ENCODE data around the gene VPS11. TPM values are rescaled to one million over a fixed set of nuclear protein-coding genes. Genes with fewer than 3 reads are reported as not detected.
A peak's percentile ranks its signal among the peaks of the same experiment; 100 is the strongest.

Gene VPS11
- total RNA-seq, 1 experiment from 2014 or later = 43.2 TPM

DNA sequence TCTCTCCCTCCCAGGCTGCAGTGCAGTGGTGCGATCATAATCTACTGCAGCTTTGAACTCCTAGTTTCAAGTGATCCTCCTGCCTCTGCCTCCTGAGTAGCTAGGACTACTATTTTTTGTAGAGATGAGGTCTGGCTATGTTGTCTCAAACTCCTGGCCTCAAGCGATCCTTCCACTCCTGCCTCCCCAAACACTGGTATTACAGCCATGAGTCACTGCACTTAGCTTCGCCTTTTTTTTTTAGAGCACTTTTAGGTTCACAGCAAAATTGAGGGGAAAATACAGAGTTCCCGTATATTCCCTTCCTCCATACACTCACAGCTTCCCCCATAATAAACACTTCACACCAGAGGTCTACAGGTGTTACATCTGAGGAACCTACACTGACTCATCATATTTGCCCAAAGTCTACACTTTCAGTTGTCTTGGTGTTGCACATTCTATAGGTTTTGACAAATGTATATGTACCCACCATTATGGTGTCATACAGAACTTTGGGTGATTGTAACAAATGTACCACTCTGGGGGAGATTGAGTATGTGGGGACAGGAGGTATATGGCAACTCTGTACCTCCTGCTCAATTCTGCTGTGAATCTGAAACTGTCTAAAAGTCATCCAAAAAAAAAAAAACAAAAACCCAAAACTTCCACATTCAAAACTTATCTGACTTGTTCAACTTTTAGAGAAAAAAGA lies 25.6 kb upstream of the VPS11 start:
- Histone ChIP-seq H3K27me3 (replicated peaks; ENCODE audit: control insufficient read depth, insufficient read depth, low read length) (no peaks in the 10 kb centered on the region), H3K9me3 (no peaks in the 10 kb centered on the region), H3K36me3 (ENCODE audit: control insufficient read depth, insufficient read depth, low read length) (peaks cover 9% of the 10 kb centered on the region), H3K4me3 (ENCODE audit: low read depth, low read length) (no peak overlapping the region), H3K4me1 (peaks cover 6% of the 10 kb centered on the region; the same call in 1 of the 2 replicates)
- TF ChIP-seq, protein P1, sequence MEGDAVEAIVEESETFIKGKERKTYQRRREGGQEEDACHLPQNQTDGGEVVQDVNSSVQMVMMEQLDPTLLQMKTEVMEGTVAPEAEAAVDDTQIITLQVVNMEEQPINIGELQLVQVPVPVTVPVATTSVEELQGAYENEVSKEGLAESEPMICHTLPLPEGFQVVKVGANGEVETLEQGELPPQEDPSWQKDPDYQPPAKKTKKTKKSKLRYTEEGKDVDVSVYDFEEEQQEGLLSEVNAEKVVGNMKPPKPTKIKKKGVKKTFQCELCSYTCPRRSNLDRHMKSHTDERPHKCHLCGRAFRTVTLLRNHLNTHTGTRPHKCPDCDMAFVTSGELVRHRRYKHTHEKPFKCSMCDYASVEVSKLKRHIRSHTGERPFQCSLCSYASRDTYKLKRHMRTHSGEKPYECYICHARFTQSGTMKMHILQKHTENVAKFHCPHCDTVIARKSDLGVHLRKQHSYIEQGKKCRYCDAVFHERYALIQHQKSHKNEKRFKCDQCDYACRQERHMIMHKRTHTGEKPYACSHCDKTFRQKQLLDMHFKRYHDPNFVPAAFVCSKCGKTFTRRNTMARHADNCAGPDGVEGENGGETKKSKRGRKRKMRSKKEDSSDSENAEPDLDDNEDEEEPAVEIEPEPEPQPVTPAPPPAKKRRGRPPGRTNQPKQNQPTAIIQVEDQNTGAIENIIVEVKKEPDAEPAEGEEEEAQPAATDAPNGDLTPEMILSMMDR (IDR thresholded peaks at IDR 0.05; ENCODE audit: insufficient read depth in 1 of 2, low read depth in 1 of 2, low read length in 1 of 2, severe bottlenecking in 1 of 2, unreplicated experiment in 1 of 2) = no peak
- CTCF ChIA-PET = interaction anchor here (1.5 kb wide), 1 partner anchor 11 kb away, joined by 6 read pairs; no protein-coding TSS in a partner anchor
- Mint-ChIP-seq H3K9me3 (ENCODE audit: unreplicated experiment) (no peaks in the 10 kb centered on the region), H3K27ac (ENCODE audit: unreplicated experiment) (no peak overlapping the region), H3K4me1 (ENCODE audit: low read depth, unreplicated experiment) (peaks cover 10% of the 10 kb centered on the region), H3K27me3 (ENCODE audit: insufficient read depth, unreplicated experiment) (no peaks in the 10 kb centered on the region), H3K36me3 (ENCODE audit: insufficient read depth, unreplicated experiment) (peaks cover 35% of the 10 kb centered on the region), H3K4me3 (ENCODE audit: unreplicated experiment) (no peak overlapping the region)
- intact Hi-C loops (cut with micrococcal nuclease; ENCODE audit: unreplicated experiment) = no loop called here
- no TSS peak for BruUV-seq (replicated peaks)
- POLR2A ChIA-PET = interaction anchor here (0.6 kb wide), 1 partner anchor 9 kb away, joined by 4 read pairs; no protein-coding TSS in a partner anchor
- DNase-seq = no peak

DNA sequence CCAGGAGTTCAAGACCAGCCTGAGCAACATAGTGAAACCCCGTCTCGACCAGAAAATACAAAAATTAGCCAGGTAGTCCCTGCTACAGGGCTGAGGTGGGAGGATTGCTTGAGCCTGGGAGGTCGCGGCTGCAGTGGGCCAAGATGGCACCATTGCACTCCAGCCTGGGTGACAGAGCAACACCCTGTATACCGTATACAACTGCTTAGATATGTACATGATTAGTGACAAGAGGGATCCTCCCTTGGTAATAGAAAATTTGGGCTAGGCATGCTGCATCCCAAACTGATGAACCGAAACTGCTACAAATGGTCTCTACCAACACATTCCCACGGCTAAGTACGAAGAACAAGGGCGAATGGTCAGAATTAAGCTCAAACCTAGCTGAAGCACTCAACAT lies 24.7 kb upstream of the VPS11 start:
- H3K27me3 Mint-ChIP-seq (ENCODE audit: insufficient read depth, unreplicated experiment) = no peaks in the 10 kb centered on the region
- Histone ChIP-seq H3K36me3 (ENCODE audit: control insufficient read depth, insufficient read depth, low read length) (peaks cover 11% of the 10 kb centered on the region), H3K4me3 (ENCODE audit: low read depth, low read length) (no peak overlapping the region), H3K4me1 (peaks cover 6% of the 10 kb centered on the region; the same call in 1 of the 2 replicates), H3K27me3 (replicated peaks; ENCODE audit: control insufficient read depth, insufficient read depth, low read length) (no peaks in the 10 kb centered on the region), H3K9me3 (no peaks in the 10 kb centered on the region)
- no peaks in the 10 kb centered on the region for H3K9me3 Mint-ChIP-seq (ENCODE audit: unreplicated experiment)
- peaks cover 44% of the 10 kb centered on the region for H3K36me3 Mint-ChIP-seq (ENCODE audit: insufficient read depth, unreplicated experiment)
- peaks cover 10% of the 10 kb centered on the region for H3K4me1 Mint-ChIP-seq (ENCODE audit: low read depth, unreplicated experiment)
- TF ChIP-seq, protein P1 (IDR thresholded peaks at IDR 0.05; ENCODE audit: insufficient read depth in 1 of 2, low read depth in 1 of 2, low read length in 1 of 2, severe bottlenecking in 1 of 2, unreplicated experiment in 1 of 2) = no peak
- CTCF ChIA-PET = interaction anchor here (1.5 kb wide), 1 partner anchor 11 kb away, joined by 6 read pairs; no protein-coding TSS in a partner anchor
- no peak overlapping the region for H3K27ac Mint-ChIP-seq (ENCODE audit: unreplicated experiment)
- no TSS peak for BruUV-seq (replicated peaks)
- no peak for DNase-seq
- no peak overlapping the region for H3K4me3 Mint-ChIP-seq (ENCODE audit: unreplicated experiment)
- intact Hi-C loops (cut with micrococcal nuclease; ENCODE audit: unreplicated experiment) = no loop called here
- POLR2A ChIA-PET = interaction anchor here (0.7 kb wide), 1 partner anchor 13 kb away, joined by 7 read pairs; no protein-coding TSS in a partner anchor

DNA sequence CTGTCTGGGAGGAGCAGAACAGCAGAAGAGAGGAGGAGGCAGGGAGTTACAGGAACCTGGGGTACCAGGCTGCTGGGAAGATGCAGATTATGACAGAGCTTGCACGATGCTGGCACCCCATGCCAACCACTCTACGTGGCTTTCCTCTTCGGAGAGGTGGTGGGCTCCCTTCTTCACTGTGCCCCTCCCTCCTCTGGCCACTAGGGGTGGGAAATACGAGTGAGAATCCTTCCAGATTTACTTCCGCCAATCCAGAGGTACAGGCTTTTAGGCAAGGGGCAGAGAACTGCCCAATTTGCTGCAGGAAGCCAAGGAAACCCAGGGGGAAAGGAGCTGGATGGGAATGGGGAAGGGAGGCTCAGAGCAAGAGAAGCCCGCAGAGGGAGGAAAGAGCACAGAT lies 22.9 kb upstream of the VPS11 start:
- Histone ChIP-seq H3K4me1 (peaks cover 6% of the 10 kb centered on the region; the same call in 1 of the 2 replicates), H3K36me3 (ENCODE audit: control insufficient read depth, insufficient read depth, low read length) (peaks cover 18% of the 10 kb centered on the region), H3K27me3 (replicated peaks; ENCODE audit: control insufficient read depth, insufficient read depth, low read length) (no peaks in the 10 kb centered on the region), H3K4me3 (ENCODE audit: low read depth, low read length) (no peak overlapping the region), H3K9me3 (no peaks in the 10 kb centered on the region)
- Mint-ChIP-seq H3K27me3 (ENCODE audit: insufficient read depth, unreplicated experiment) (no peaks in the 10 kb centered on the region), H3K9me3 (ENCODE audit: unreplicated experiment) (no peaks in the 10 kb centered on the region), H3K4me3 (ENCODE audit: unreplicated experiment) (no peak overlapping the region), H3K4me1 (ENCODE audit: low read depth, unreplicated experiment) (peaks cover 10% of the 10 kb centered on the region), H3K27ac (ENCODE audit: unreplicated experiment) (peak overlapping the region; percentile 63), H3K36me3 (ENCODE audit: insufficient read depth, unreplicated experiment) (peaks cover 62% of the 10 kb centered on the region)
- intact Hi-C loops (cut with micrococcal nuclease; ENCODE audit: unreplicated experiment) = no loop called here
- no TSS peak for BruUV-seq (replicated peaks)
- CTCF ChIA-PET = no interaction called here
- DNase-seq = no peak
- TF ChIP-seq, protein P1 (IDR thresholded peaks at IDR 0.05; ENCODE audit: insufficient read depth in 1 of 2, low read depth in 1 of 2, low read length in 1 of 2, severe bottlenecking in 1 of 2, unreplicated experiment in 1 of 2) = peak; percentile 38 to 48
- POLR2A ChIA-PET = interaction anchor here (0.6 kb wide), 2 partner anchors 47 to 57 kb away, joined by 3 to 9 read pairs; partner anchors contain the start of genes CENATAC and DPAGT1
